HepG2 (cell line): ENCODE measurements around the gene CNGA3. TPM values are rescaled to one million over a fixed set of nuclear protein-coding genes. Genes with fewer than 3 reads are reported as not detected.

ENCODE experiments used
- EEA1 ChIP-seq: sonication (generic); formaldehyde crosslinking; IDR thresholded peaks from 2 replicates; pipeline ENCODE4 v1.5.1; 2020; ENCODE audit warnings: mild to moderate bottlenecking, missing genetic modification reagents, borderline replicate concordance
- KLF6 ChIP-seq: IDR thresholded peaks from 2 replicates; pipeline ENCODE4 v1.8.0; 2016; ENCODE audit warnings: missing biosample characterization, missing genetic modification reagents
- MZF1 ChIP-seq: sonication (generic); formaldehyde crosslinking; IDR thresholded peaks from 2 replicates; pipeline ENCODE4 v1.8.1; 2023; ENCODE audit warnings: mild to moderate bottlenecking, missing genetic modification reagents, borderline replicate concordance
- RAD21 ChIP-seq: fragments of 450-650 bp; formaldehyde crosslinking; IDR thresholded peaks from 2 replicates; pipeline ENCODE4 v1.5.0; 2020; ENCODE audit warnings: mild to moderate bottlenecking
- SOX13 ChIP-seq, 3 experiments: fragments of 450-650 bp in 1 of 3; sonication (generic) in 1 of 3; formaldehyde crosslinking in 1 of 3; IDR thresholded peaks in 2 of 3; conservative IDR thresholded peaks in 1 of 3; 2 replicates each; pipeline versions ENCODE4 v1.5.0 to v1.6.1; 2016 to 2020; ENCODE audit warnings: antibody characterized with exemption in 1 of 3, mild to moderate bottlenecking in 1 of 3, missing compliant biosample characterization in 1 of 3, missing genetic modification reagents in 1 of 3, moderate library complexity in 1 of 3
- TP53 ChIP-seq: sonication (generic); formaldehyde crosslinking; conservative IDR thresholded peaks from 2 replicates; pipeline ENCODE4 v1.4.0; 2020; ENCODE audit warnings: missing genetic modification reagents
- ZNF224 ChIP-seq: sonication (generic); formaldehyde crosslinking; IDR thresholded peaks from 2 replicates; pipeline ENCODE4 v1.5.0; 2020; ENCODE audit warnings: mild to moderate bottlenecking, missing genetic modification reagents
- polyA plus RNA-seq, 8 experiments: library from polyadenylated mRNA; depleted of rRNA in 3 of 8; stranded (reverse) in 7 of 8; unstranded in 1 of 8; fragments of >200 nt; fragmentation: Illumina TruSeq in 4 of 8; extraction: Trizol in 4 of 8; gene quantifications; 2 replicates each; pipeline versions ENCODE4 v1.2.1 to v1.2.3, GENCODE V29; 2011 to 2016; ENCODE audit warnings: low read depth in 4 of 8, missing spikeins in 1 of 8, mixed read lengths in 1 of 8; ENCODE audit not compliant: insufficient read depth in 1 of 8
- total RNA-seq, 5 experiments: library from RNA; depleted of rRNA; stranded (reverse); fragments of >200 nt; fragmentation: Illumina TruSeq; extraction: Trizol; gene quantifications; 2 replicates each; pipeline ENCODE4 v1.2.3, GENCODE V29; 2016; ENCODE audit warnings: low read depth in 1 of 5
- TF ChIP-seq, protein P1 (sequence below): IDR thresholded peaks from 2 replicates; pipeline ENCODE4 v1.6.1; 2012; ENCODE audit warnings: inconsistent platforms
- TF ChIP-seq, protein P2 (sequence below): sonication (generic); formaldehyde crosslinking; IDR thresholded peaks from 2 replicates; pipeline ENCODE4 v1.5.0; 2020; ENCODE audit warnings: mild to moderate bottlenecking, missing genetic modification reagents, borderline replicate concordance
- TF ChIP-seq, protein P3 (sequence below): sonication (generic); formaldehyde crosslinking; IDR thresholded peaks from 2 replicates; pipeline ENCODE4 v1.4.0; 2020; ENCODE audit warnings: missing genetic modification reagents, borderline replicate concordance
- TF ChIP-seq, protein P4 (sequence below): sonication (generic); formaldehyde crosslinking; IDR thresholded peaks from 2 replicates; pipeline ENCODE4 v1.5.1; 2020; ENCODE audit warnings: missing genetic modification reagents, mild to moderate bottlenecking, borderline replicate concordance

CNGA3 gene
- total and polyA plus RNA-seq, 2 of the 13 experiments (the other 11 are each of a cell fraction or from before 2014, with no cell fraction given), result not detected

DNA sequence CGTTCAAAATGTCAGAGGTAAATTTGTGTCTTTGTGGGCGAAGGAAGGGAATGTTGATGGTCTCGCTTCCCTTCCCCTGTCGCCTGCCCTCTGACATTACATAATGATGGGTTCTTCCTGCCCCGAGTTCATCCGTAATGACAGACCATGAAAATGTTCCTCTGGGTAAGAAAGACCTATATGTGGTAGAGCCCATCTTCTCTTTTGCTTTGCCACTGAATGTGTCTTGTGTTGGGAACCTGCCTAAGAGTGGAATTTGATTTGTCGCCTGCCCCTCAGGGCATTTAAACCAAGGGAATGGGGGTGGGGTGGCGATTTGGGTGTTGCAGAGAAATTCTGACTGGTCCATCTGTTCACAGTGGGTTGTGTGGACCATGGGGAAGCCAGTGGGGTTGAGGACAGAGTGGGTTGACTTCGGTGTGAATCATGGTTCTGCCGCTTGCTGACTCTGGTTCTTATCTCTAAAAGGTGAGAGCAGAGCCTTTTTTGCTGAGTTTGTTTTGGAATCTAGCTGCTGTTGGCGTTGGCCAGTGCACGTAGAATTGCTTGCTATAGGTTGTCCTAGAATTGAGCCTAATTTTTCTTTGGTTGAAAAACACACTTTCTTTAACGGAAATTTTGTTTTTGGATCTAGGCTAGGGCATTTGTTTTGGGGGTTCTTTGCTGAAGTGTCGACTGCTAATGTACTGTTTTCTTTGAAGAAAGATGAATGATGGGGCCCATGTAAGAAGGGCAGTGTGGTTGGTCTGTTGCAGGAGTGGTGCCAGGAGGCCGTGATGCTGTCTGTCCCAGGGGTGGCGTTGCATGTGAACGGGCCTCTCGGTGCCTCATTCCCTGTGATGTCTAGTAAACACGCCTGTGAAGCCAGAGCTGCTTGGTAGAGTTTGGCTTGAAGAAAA lies 99.7 kb downstream of the CNGA3 start (continued):
- TF ChIP-seq, protein P1, sequence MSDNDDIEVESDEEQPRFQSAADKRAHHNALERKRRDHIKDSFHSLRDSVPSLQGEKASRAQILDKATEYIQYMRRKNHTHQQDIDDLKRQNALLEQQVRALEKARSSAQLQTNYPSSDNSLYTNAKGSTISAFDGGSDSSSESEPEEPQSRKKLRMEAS, result 0 out of 2 replicates have a peak, but pooled peaks have one; percentile 26
- TF ChIP-seq, protein P2, sequence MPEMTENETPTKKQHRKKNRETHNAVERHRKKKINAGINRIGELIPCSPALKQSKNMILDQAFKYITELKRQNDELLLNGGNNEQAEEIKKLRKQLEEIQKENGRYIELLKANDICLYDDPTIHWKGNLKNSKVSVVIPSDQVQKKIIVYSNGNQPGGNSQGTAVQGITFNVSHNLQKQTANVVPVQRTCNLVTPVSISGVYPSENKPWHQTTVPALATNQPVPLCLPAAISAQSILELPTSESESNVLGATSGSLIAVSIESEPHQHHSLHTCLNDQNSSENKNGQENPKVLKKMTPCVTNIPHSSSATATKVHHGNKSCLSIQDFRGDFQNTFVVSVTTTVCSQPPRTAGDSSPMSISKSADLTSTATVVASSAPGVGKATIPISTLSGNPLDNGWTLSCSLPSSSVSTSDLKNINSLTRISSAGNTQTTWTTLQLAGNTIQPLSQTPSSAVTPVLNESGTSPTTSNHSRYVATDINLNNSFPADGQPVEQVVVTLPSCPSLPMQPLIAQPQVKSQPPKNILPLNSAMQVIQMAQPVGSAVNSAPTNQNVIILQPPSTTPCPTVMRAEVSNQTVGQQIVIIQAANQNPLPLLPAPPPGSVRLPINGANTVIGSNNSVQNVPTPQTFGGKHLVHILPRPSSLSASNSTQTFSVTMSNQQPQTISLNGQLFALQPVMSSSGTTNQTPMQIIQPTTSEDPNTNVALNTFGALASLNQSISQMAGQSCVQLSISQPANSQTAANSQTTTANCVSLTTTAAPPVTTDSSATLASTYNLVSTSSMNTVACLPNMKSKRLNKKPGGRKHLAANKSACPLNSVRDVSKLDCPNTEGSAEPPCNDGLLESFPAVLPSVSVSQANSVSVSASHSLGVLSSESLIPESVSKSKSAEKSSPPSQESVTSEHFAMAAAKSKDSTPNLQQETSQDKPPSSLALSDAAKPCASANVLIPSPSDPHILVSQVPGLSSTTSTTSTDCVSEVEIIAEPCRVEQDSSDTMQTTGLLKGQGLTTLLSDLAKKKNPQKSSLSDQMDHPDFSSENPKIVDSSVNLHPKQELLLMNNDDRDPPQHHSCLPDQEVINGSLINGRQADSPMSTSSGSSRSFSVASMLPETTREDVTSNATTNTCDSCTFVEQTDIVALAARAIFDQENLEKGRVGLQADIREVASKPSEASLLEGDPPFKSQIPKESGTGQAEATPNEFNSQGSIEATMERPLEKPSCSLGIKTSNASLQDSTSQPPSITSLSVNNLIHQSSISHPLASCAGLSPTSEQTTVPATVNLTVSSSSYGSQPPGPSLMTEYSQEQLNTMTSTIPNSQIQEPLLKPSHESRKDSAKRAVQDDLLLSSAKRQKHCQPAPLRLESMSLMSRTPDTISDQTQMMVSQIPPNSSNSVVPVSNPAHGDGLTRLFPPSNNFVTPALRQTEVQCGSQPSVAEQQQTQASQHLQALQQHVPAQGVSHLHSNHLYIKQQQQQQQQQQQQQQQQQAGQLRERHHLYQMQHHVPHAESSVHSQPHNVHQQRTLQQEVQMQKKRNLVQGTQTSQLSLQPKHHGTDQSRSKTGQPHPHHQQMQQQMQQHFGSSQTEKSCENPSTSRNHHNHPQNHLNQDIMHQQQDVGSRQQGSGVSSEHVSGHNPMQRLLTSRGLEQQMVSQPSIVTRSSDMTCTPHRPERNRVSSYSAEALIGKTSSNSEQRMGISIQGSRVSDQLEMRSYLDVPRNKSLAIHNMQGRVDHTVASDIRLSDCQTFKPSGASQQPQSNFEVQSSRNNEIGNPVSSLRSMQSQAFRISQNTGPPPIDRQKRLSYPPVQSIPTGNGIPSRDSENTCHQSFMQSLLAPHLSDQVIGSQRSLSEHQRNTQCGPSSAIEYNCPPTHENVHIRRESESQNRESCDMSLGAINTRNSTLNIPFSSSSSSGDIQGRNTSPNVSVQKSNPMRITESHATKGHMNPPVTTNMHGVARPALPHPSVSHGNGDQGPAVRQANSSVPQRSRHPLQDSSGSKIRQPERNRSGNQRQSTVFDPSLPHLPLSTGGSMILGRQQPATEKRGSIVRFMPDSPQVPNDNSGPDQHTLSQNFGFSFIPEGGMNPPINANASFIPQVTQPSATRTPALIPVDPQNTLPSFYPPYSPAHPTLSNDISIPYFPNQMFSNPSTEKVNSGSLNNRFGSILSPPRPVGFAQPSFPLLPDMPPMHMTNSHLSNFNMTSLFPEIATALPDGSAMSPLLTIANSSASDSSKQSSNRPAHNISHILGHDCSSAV, result no peak
- TF ChIP-seq EEA1 (CRISPR knock-in tag) (no peak), SOX13 (IDR thresholded peaks at IDR 0.05) (no peak), SOX13 (CRISPR knock-in tag; conservative IDR thresholded peaks at IDR 0.05 in 1 of 2, IDR thresholded peaks at IDR 0.05 in 1 of 2) (0 out of 4 replicates have a peak, but pooled peaks of 1 of the 2 experiments have one; percentile 7), ZNF224 (CRISPR knock-in tag) (no peak), KLF6 (CRISPR knock-in tag) (0 out of 2 replicates have a peak, but pooled peaks have one; percentile 11), MZF1 (CRISPR knock-in tag) (no peak), TP53 (no peak), RAD21 (CRISPR knock-in tag) (no peak)
- TF ChIP-seq, protein P3, sequence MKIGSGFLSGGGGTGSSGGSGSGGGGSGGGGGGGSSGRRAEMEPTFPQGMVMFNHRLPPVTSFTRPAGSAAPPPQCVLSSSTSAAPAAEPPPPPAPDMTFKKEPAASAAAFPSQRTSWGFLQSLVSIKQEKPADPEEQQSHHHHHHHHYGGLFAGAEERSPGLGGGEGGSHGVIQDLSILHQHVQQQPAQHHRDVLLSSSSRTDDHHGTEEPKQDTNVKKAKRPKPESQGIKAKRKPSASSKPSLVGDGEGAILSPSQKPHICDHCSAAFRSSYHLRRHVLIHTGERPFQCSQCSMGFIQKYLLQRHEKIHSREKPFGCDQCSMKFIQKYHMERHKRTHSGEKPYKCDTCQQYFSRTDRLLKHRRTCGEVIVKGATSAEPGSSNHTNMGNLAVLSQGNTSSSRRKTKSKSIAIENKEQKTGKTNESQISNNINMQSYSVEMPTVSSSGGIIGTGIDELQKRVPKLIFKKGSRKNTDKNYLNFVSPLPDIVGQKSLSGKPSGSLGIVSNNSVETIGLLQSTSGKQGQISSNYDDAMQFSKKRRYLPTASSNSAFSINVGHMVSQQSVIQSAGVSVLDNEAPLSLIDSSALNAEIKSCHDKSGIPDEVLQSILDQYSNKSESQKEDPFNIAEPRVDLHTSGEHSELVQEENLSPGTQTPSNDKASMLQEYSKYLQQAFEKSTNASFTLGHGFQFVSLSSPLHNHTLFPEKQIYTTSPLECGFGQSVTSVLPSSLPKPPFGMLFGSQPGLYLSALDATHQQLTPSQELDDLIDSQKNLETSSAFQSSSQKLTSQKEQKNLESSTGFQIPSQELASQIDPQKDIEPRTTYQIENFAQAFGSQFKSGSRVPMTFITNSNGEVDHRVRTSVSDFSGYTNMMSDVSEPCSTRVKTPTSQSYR (CRISPR knock-in tag), result peak; percentile 50; the same call in 1 of the 2 replicates
- TF ChIP-seq, protein P4, sequence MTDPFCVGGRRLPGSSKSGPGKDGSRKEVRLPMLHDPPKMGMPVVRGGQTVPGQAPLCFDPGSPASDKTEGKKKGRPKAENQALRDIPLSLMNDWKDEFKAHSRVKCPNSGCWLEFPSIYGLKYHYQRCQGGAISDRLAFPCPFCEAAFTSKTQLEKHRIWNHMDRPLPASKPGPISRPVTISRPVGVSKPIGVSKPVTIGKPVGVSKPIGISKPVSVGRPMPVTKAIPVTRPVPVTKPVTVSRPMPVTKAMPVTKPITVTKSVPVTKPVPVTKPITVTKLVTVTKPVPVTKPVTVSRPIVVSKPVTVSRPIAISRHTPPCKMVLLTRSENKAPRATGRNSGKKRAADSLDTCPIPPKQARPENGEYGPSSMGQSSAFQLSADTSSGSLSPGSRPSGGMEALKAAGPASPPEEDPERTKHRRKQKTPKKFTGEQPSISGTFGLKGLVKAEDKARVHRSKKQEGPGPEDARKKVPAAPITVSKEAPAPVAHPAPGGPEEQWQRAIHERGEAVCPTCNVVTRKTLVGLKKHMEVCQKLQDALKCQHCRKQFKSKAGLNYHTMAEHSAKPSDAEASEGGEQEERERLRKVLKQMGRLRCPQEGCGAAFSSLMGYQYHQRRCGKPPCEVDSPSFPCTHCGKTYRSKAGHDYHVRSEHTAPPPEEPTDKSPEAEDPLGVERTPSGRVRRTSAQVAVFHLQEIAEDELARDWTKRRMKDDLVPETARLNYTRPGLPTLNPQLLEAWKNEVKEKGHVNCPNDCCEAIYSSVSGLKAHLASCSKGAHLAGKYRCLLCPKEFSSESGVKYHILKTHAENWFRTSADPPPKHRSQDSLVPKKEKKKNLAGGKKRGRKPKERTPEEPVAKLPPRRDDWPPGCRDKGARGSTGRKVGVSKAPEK (CRISPR knock-in tag), result 0 out of 2 replicates have a peak, but pooled peaks have one; percentile 52
